Transverse colon (tissue), 3 donors: ENCODE data around the gene GABRG3.

Experiments used
- CTCF ChIP-seq, 5 experiments: fragments of 200-600 bp in 3 of 5; fragments of 450-650 bp in 2 of 5; sonication (generic) in 3 of 5; IDR thresholded peaks; 1 replicate in 2 of 5; 2 replicates in 3 of 5; pipeline ENCODE4 v1.5.1; 2016 to 2017; ENCODE audit warnings: antibody characterized with exemption in 5 of 5, inconsistent platforms in 3 of 5, mild to moderate bottlenecking in 2 of 5, moderate library complexity in 1 of 5
- POLR2A ChIP-seq: fragments of 450-650 bp; IDR thresholded peaks from one replicate; pipeline ENCODE4 v1.6.1; 2016; ENCODE audit warnings: antibody characterized with exemption, mild to moderate bottlenecking, moderate library complexity

GRCh38 chr15:27077790-27078189 is 106.8 kb downstream of the GABRG3 start:
- TF ChIP-seq CTCF (IDR thresholded peaks at IDR 0.05) (no peak), POLR2A (no peak)
